Measurements from ENCODE around the gene RAB11FIP5.
"Not testable (repeated sequence)": the region's sequence is repeated elsewhere in the genome, so short reads cannot be mapped to it uniquely, and the experiment has no call there.

The RAB11FIP5 gene

DNA sequence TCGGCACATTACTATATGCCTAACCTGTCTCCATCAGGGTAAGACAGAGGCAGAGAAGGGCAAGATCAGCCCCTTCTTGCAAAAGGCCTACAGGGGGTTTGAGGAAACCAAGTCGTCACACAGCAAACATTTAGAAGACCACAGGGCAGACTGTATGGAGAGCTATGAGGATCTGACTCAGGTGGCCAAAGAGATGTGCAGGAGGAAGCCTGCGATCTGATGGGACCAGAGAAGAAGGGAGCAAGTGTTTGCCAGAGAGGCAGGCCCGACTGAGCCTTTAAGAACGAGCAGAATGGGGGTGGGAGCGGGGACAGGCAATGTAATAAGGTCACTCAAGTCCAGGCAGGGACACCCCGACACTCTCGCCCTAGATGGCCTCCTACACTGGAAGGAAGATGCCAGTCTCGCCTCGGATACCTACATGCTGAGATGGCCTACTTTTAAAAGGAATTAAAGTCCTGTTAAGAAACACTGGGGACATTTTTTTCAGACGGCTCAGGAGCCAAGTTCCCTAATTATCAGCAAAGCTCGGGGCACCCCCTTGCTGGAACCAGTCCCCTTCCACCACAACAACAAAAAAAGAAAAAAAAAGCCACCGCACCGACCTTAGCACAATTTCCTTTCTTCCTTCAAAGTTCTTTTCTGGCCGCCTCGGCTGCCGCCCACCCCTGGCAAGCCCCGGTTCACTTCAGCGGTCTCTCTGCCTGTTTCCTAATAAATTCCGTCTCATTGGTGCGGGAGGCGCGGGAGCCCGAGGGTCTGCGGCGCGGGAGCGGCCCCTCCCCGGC lies 42.7 kb downstream of the RAB11FIP5 start:
- TF ChIP-seq MYC (IDR thresholded peaks at IDR 0.05; ENCODE audit: low read depth, low read length) (no peak), POLR2A (IDR thresholded peaks at IDR 0.05; ENCODE audit: extremely low read depth, insufficient read length) (no peak)
- H3K4me3 ChIP-seq (ENCODE audit: low read depth, low read length), result peak overlapping the region; percentile 75
- peak; percentile 62 for DNase-seq (ENCODE audit: low read depth)

DNA sequence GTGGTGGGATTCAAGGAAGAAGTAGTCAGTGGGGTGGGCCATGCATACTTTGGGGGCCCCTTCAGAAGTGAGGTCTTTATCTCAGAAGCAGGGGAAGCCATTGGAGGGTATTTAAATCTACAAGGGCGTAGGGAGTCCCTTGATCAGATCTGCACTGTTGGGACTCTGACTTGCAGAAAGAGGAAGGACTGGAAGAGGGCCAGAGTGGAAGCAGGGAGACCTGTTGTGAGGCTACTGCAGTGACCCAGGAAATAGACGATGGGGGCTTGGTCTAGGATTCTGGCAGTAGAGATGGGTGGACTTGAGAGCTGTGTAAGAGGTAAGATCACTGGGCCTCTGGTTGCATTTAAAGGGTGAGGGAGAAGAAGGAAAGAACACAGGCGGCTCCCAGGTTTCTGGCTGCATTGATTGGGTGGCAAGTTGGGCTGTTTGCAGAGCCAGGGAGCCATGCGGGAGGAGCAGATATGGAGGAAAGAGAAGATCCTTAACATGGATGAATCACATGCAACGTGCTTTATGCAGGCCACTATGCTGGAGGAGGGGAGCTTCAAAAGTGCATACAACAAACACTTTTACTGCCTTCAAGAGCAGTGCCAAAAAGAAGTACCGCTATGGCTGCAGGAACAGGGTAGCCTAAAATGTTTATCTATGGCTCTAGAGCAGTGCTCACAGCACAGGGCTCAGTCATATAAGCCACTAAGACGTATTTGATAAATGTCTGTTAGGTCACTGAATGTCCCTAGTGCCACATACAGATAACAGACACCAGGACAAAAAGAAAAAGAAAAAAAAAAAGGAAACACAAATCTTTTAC lies 43.5 kb downstream of the RAB11FIP5 start:
- TF ChIP-seq MYC (IDR thresholded peaks at IDR 0.05; ENCODE audit: low read depth, low read length) (no peak), POLR2A (IDR thresholded peaks at IDR 0.05; ENCODE audit: extremely low read depth, insufficient read length) (no peak)
- TF ChIP-seq, protein P1, sequence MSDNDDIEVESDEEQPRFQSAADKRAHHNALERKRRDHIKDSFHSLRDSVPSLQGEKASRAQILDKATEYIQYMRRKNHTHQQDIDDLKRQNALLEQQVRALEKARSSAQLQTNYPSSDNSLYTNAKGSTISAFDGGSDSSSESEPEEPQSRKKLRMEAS (IDR thresholded peaks at IDR 0.05; ENCODE audit: low read depth, low read length), result no peak
- TF ChIP-seq, protein P2, sequence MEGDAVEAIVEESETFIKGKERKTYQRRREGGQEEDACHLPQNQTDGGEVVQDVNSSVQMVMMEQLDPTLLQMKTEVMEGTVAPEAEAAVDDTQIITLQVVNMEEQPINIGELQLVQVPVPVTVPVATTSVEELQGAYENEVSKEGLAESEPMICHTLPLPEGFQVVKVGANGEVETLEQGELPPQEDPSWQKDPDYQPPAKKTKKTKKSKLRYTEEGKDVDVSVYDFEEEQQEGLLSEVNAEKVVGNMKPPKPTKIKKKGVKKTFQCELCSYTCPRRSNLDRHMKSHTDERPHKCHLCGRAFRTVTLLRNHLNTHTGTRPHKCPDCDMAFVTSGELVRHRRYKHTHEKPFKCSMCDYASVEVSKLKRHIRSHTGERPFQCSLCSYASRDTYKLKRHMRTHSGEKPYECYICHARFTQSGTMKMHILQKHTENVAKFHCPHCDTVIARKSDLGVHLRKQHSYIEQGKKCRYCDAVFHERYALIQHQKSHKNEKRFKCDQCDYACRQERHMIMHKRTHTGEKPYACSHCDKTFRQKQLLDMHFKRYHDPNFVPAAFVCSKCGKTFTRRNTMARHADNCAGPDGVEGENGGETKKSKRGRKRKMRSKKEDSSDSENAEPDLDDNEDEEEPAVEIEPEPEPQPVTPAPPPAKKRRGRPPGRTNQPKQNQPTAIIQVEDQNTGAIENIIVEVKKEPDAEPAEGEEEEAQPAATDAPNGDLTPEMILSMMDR (IDR thresholded peaks at IDR 0.05; ENCODE audit: low read depth, low read length), result no peak
- H3K4me3 ChIP-seq (ENCODE audit: low read depth, low read length), result peak overlapping the region; percentile 75
- DNase-seq (ENCODE audit: low read depth), result peak; percentile 68

DNA sequence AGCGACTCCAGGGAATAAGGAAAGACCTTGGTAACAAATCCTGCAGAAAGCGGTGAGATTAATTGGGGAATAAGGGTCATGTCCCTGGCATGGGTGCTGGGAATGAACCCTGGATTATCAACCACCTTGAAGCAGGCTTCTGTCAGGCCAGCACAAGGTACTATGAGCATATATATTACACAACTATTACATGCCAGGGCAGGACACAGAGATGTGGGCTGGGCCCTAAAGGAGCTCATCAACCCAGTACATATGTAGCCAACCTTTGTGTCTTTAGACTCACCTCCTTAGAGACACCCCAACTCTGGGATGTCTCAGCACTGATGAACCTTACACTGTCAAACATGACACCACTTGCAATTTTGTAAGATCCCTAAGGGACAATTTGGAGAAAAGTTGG lies 44.6 kb downstream of the RAB11FIP5 start:
- DNase-seq (ENCODE audit: low read depth), result no peak
- TF ChIP-seq, protein P1 (IDR thresholded peaks at IDR 0.05; ENCODE audit: low read depth, low read length), result no peak
- TF ChIP-seq POLR2A (IDR thresholded peaks at IDR 0.05; ENCODE audit: extremely low read depth, insufficient read length) (no peak), MYC (IDR thresholded peaks at IDR 0.05; ENCODE audit: low read depth, low read length) (no peak)
- TF ChIP-seq, protein P2 (IDR thresholded peaks at IDR 0.05; ENCODE audit: low read depth, low read length), result no peak
- no peak overlapping the region for H3K4me3 ChIP-seq (ENCODE audit: low read depth, low read length)

DNA sequence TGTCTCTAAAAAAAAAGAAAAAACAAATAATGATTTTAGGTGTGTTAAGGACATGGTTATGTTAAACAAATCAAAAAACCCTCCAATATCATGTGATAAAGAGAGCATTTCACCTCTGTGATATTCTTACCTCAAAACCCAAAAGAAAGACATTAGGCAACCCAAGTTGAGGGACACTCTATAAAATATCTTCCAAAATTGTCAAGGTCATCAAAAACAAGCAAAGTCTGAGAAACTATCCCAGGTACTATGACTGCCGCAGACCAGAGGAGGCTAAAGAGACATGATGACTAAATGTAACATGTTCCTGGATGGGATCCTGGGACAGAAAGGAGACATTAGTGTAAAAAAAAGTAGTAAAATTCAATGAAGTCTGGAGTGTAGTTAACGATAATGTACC lies 45.7 kb downstream of the RAB11FIP5 start:
- TF ChIP-seq, protein P1 (IDR thresholded peaks at IDR 0.05; ENCODE audit: low read depth, low read length), result no peak
- no peak for TF ChIP-seq MYC (IDR thresholded peaks at IDR 0.05; ENCODE audit: low read depth, low read length)
- no peak for TF ChIP-seq POLR2A (IDR thresholded peaks at IDR 0.05; ENCODE audit: extremely low read depth, insufficient read length)
- TF ChIP-seq, protein P2 (IDR thresholded peaks at IDR 0.05; ENCODE audit: low read depth, low read length), result no peak
- H3K4me3 ChIP-seq (ENCODE audit: low read depth, low read length), result no peak overlapping the region
- DNase-seq (ENCODE audit: low read depth), result no peak

DNA sequence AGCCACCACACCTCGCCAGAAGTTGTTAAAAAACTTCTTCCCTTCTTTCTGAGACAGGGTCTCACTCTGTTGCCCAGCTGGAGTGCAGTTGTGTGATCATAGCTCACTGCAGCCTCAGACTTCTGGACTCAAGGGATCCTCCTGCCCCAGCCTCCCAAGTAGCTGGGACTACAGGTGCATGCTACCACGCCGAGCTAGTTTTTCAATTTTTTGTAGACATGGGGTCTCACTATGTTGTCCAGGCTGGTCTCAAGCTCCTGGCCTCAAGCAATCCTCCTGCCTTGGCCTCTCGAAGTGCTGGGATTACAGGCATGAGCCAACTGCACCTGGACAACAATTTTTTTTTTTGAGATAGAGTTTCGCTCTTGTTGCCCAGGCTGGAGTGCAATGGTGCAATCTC lies 47.7 kb downstream of the RAB11FIP5 start:
- not testable (repeated sequence) for DNase-seq (ENCODE audit: low read depth); H3K4me3 ChIP-seq (ENCODE audit: low read depth, low read length)

DNA sequence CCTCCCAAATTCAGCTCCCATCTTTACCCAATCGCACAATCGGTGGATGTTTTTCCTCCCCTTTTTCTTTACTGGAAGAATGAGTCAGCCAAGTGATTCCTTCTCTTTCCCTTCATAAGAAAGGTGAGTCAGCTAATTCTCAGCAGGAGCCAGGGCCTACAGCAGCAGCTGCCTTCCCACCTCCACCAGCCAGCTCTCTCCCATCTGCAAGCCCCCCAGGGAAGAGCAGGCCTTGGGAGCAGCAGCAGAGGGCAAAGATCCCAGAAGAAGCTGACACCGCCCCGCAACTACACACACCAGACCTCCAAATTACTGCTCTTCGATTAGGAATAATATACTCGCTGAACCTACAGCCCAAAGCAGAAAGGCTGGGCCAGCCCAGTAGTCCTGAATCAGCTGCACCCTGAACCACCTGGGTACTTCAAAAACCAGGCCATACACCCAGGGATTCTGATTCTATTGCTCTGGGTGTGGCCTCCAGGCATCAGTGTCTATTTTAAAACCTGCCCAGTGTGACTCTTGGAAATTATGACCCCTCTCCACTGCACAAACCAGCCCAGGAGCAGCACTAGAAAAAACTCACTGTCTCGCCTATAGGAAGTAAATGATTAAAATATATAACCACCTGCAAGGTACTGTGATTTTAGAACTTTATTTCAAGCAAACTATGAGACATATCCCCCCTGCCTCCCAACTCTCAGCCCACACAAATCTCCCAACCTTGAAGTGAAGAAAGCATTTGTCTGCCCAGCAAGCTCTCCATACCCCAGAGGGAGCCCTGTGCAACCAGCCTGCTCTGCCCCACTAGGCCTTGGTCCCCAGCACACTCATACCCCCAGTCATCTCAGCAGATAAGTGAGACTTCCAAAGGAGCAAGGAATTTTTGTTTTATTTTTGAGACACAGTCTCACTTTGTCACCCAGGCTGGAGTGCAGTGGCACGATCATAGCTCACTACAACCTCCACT lies 48.6 kb downstream of the RAB11FIP5 start:
- H3K4me3 ChIP-seq (ENCODE audit: low read depth, low read length), result no peak overlapping the region
- DNase-seq (ENCODE audit: low read depth), result no peak
- TF ChIP-seq, protein P2 (IDR thresholded peaks at IDR 0.05; ENCODE audit: low read depth, low read length), result no peak
- no peak for TF ChIP-seq MYC (IDR thresholded peaks at IDR 0.05; ENCODE audit: low read depth, low read length)
- TF ChIP-seq POLR2A (IDR thresholded peaks at IDR 0.05; ENCODE audit: extremely low read depth, insufficient read length), result no peak
- TF ChIP-seq, protein P1 (IDR thresholded peaks at IDR 0.05; ENCODE audit: low read depth, low read length), result no peak

All from NB4 (cell line).